Gastrocnemius medialis (tissue), 4 donors: ENCODE data around the gene RNPS1. TPM values are rescaled to one million over a fixed set of nuclear protein-coding genes. Genes with fewer than 3 reads are reported as not detected.

Experiments used
- ATAC-seq, 2 donors: fragments of 150-250 bp; one replicate each; pipeline ENCODE4 v1.9.1; 2016
- DNase-seq, 2 donors: peaks; one replicate each; pipeline ENCODE4 v3.0.0-alpha.2; 2019
- H3K27ac ChIP-seq, 4 donors: fragments of 200-600 bp; sonication (generic); 1 replicate in 1 of 4; 2 replicates in 3 of 4; pipeline ENCODE4 v1.5.1; 2016 to 2018; ENCODE audit warnings: mild to moderate bottlenecking in 2 of 4, moderate library complexity in 1 of 4
- H3K27me3 ChIP-seq, 3 donors: fragments of 200-600 bp; sonication (generic) in 2 of 3; 1 replicate in 1 of 3; 2 replicates in 2 of 3; pipeline versions ENCODE4 v1.5.1 to v1.6.0; 2016 to 2019; ENCODE audit warnings: mild to moderate bottlenecking in 1 of 3, moderate library complexity in 1 of 3
- H3K36me3 ChIP-seq, 2 donors: fragments of 200-600 bp; sonication (generic) in 1 of 2; one replicate each; pipeline ENCODE4 v1.5.1; 2017 to 2018
- H3K4me1 ChIP-seq, 2 donors: fragments of 200-600 bp; sonication (generic) in 1 of 2; one replicate each; pipeline ENCODE4 v1.5.1; 2016 to 2017; ENCODE audit warnings: mild to moderate bottlenecking in 2 of 2
- H3K4me3 ChIP-seq, 4 donors: fragments of 200-600 bp; sonication (generic) in 3 of 4; 1 replicate in 1 of 4; 2 replicates in 3 of 4; pipeline ENCODE4 v1.5.1; 2016 to 2019; ENCODE audit warnings: mild to moderate bottlenecking in 2 of 4
- H3K9me3 ChIP-seq, 3 donors: fragments of 200-600 bp; sonication (generic) in 2 of 3; 1 replicate in 1 of 3; 2 replicates in 2 of 3; pipeline ENCODE4 v1.5.1; 2016 to 2019
- POLR2A ChIP-seq, 2 donors: fragments of 450-650 bp; IDR thresholded peaks; one replicate each; pipeline ENCODE4 v1.6.1; 2017; ENCODE audit warnings: antibody characterized with exemption in 2 of 2, mild to moderate bottlenecking in 2 of 2, moderate library complexity in 2 of 2
- in situ Hi-C, 4 donors: fragments of 200-750 bp; cut with MboI; loops; one replicate each; pipeline versions ENCODE4 v1.15.0 to v1.8.0; 2017; ENCODE audit warnings: low sequenced_read_pairs in 4 of 4
- intact Hi-C: fragments of 100-400 bp; cut with DNase I; formaldehyde crosslinking; loops from one replicate; pipeline ENCODE4 v1.15.1; 2023; ENCODE audit warnings: low total_unique reads
- total RNA-seq, 4 donors: library from RNA; depleted of rRNA; stranded (reverse); fragments of >200 nt; gene quantifications; one replicate each; pipeline versions ENCODE4 v1.1.0 to v1.2.3, GENCODE V29; 2016
- TF ChIP-seq, protein P1 (sequence below), 5 experiments: fragments of 450-650 bp in 3 of 5; fragments of 200-600 bp in 2 of 5; sonication (generic) in 2 of 5; IDR thresholded peaks in 4 of 5; conservative IDR thresholded peaks in 1 of 5; 1 replicate in 4 of 5; 2 replicates in 1 of 5; pipeline ENCODE4 v1.5.1; 2016 to 2019; ENCODE audit warnings: antibody characterized with exemption in 5 of 5, mild to moderate bottlenecking in 3 of 5, moderate library complexity in 3 of 5

The RNPS1 gene
- total RNA-seq, 4 donors from 2014 or later: 158 to 222 (median 172) TPM

- no peak for TF ChIP-seq POLR2A (IDR thresholded peaks at IDR 0.05)
- in situ Hi-C loops: no loop called here
Measured at GRCh38 chr16:2287916-2288547, 20.1 kb upstream of the RNPS1 start.

DNA sequence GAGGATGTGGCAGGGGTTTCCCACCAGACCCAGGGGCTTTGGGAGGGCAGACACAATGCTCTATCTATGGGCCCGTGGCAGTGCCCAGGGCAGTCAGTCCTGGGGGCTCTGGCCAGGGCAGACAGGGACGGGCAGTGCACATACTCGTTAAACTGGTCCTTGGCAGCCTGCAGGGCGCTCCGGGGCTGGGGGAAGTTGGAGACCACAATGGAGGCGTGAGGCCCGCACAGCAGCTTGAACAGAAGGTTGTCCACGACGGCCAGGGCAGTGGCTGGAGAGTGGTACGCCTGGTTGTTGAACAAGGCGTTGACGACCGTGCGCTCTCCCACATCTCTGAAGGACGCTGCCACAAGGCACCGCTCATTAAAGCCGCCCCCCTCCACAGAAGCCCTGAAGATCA, 18.6 kb upstream of the RNPS1 start:
- in situ Hi-C loops (no loop called here), intact Hi-C loops (no loop called here)
- Histone ChIP-seq H3K36me3 (no peaks in the 10 kb centered on the region), H3K27ac (no peak overlapping the region), H3K27me3 (no peaks in the 10 kb centered on the region), H3K4me3 (no peak overlapping the region), H3K9me3 (no peaks in the 10 kb centered on the region), H3K4me1 (no peaks in the 10 kb centered on the region)
- DNase-seq (no peak), ATAC-seq (no peak)
- TF ChIP-seq POLR2A (IDR thresholded peaks at IDR 0.05): no peak
- TF ChIP-seq, protein P1, sequence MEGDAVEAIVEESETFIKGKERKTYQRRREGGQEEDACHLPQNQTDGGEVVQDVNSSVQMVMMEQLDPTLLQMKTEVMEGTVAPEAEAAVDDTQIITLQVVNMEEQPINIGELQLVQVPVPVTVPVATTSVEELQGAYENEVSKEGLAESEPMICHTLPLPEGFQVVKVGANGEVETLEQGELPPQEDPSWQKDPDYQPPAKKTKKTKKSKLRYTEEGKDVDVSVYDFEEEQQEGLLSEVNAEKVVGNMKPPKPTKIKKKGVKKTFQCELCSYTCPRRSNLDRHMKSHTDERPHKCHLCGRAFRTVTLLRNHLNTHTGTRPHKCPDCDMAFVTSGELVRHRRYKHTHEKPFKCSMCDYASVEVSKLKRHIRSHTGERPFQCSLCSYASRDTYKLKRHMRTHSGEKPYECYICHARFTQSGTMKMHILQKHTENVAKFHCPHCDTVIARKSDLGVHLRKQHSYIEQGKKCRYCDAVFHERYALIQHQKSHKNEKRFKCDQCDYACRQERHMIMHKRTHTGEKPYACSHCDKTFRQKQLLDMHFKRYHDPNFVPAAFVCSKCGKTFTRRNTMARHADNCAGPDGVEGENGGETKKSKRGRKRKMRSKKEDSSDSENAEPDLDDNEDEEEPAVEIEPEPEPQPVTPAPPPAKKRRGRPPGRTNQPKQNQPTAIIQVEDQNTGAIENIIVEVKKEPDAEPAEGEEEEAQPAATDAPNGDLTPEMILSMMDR (IDR thresholded peaks at IDR 0.05 in 4 of 5, conservative IDR thresholded peaks at IDR 0.05 in 1 of 5): no peak

More at GRCh38 chr16:2287916-2288547, 20.1 kb upstream of the RNPS1 start:
- intact Hi-C loops: no loop called here
- Histone ChIP-seq H3K36me3 (no peaks in the 10 kb centered on the region), H3K4me1 (no peaks in the 10 kb centered on the region), H3K27ac (no peak overlapping the region), H3K27me3 (no peaks in the 10 kb centered on the region), H3K4me3 (no peak overlapping the region), H3K9me3 (no peaks in the 10 kb centered on the region)
- DNase-seq (no peak), ATAC-seq (no peak)

GRCh38 chr16:2285731-2286191, 17.8 kb upstream of the RNPS1 start:
- intact Hi-C loops: no loop called here
- Histone ChIP-seq H3K36me3 (peaks cover 0 to 4% of the 10 kb centered on the region in 2 donors), H3K27ac (no peak overlapping the region)

DNA sequence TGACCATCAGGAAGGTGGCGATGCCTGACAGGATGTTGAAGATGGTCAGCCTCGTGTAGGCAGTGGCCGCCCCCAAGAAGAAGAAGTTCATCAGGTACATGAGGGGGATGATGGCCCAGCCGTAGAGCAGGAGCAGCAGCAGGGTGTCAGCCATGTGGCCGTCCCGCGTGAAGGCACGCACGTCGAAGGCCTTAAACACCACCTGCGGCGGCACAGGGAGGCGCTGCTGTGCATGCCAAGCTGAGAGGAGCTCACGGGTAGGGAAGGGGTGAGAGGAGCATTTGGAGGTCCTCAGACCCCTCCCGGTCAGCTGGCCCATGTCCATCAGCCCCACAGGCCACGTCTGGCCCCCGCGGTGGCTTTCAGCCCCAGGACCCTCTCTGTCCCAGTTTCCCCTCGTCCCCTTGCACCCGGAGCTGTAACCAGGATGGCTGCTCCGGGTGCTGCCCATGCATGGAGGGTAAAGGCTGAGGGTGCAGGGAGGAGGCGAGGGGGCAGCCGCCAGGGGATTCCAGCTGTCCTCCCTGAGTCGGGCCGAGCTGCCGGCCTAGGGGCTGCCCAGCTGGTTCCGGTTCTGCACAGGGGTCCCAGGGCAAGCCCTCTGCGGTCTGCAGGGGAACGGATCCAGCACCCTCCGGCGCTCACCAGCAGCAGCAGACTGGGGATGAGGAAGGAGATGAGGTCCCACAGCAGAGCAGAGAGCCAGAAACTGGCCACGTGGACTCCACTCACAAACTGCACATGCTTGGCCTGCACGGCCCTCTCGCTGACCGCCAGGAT, 17.1 kb upstream of the RNPS1 start:
- in situ Hi-C loops (no loop called here), intact Hi-C loops (no loop called here)
- no peaks in the 10 kb centered on the region for H3K4me1 ChIP-seq
- DNase-seq (no peak), ATAC-seq (no peak)
- no peak for TF ChIP-seq POLR2A (IDR thresholded peaks at IDR 0.05)
- TF ChIP-seq, protein P1 (IDR thresholded peaks at IDR 0.05 in 4 of 5, conservative IDR thresholded peaks at IDR 0.05 in 1 of 5): no peak
- H3K27ac ChIP-seq: no peak overlapping the region
- H3K4me3 ChIP-seq: no peak overlapping the region
- H3K9me3 ChIP-seq: no peaks in the 10 kb centered on the region
- peaks cover 0 to 5% of the 10 kb centered on the region in 2 donors for H3K36me3 ChIP-seq
- no peaks in the 10 kb centered on the region for H3K27me3 ChIP-seq

More at GRCh38 chr16:2285731-2286191, 17.8 kb upstream of the RNPS1 start:
- in situ Hi-C loops: no loop called here
- ATAC-seq (no peak), DNase-seq (no peak)
- Histone ChIP-seq H3K4me3 (no peak overlapping the region), H3K4me1 (no peaks in the 10 kb centered on the region), H3K9me3 (no peaks in the 10 kb centered on the region), H3K27me3 (no peaks in the 10 kb centered on the region)
- TF ChIP-seq, protein P1 (IDR thresholded peaks at IDR 0.05 in 4 of 5, conservative IDR thresholded peaks at IDR 0.05 in 1 of 5): no peak
- TF ChIP-seq POLR2A (IDR thresholded peaks at IDR 0.05): no peak

DNA sequence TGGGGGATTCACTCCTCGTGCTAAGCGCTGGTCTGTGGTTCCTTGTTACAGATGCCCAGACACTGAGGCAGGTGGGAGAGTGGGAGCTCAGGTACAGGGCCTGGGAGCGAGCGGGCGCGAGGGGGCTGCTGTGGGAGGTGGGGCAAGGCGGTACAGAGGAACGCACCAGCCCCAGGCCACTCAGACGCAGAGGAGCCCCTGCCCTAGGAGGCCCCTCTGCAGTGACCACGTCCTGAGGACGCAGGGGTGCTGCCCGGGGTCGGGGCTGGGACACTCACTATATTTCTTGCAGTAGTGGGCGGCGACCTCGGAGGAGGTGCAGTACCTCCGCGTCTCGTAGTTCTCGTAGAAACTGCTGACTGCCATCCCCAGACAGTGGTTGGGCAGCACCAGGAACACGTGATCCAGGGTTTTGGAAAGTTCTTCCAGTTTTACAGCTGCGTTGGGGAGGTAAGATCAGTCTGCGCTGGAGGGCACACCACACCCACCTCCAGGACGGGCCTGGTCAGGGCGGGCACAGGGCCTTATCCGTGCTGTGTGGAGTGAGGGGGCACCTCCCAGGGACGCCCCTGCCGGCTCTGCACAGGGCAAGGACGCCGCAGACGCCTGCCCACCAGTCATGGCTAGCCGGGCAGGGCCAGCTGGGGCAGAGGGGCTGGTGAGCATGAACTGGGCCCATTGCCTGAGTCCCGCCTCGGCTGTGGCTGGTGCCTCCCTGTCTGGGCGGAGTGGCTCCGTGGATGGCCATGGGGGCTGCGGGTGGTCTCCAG, 16.3 kb upstream of the RNPS1 start:
- no peaks in the 10 kb centered on the region for H3K27me3 ChIP-seq
- H3K9me3 ChIP-seq: no peaks in the 10 kb centered on the region
- no peak for TF ChIP-seq POLR2A (IDR thresholded peaks at IDR 0.05)
- TF ChIP-seq, protein P1 (IDR thresholded peaks at IDR 0.05 in 4 of 5, conservative IDR thresholded peaks at IDR 0.05 in 1 of 5): no peak
- intact Hi-C loops (no loop called here), in situ Hi-C loops (no loop called here)
- peaks cover 0 to 5% of the 10 kb centered on the region in 2 donors for H3K36me3 ChIP-seq
- no peak overlapping the region for H3K27ac ChIP-seq
- H3K4me1 ChIP-seq: no peaks in the 10 kb centered on the region
- H3K4me3 ChIP-seq: no peak overlapping the region
- ATAC-seq (no peak), DNase-seq (no peak)
